Spleen (tissue), 11 donors: ENCODE measurements around the gene TRUB2. TPM values are rescaled to one million over a fixed set of nuclear protein-coding genes. Genes with fewer than 3 reads are reported as not detected.

Experiments used
- DNase-seq: peaks from one replicate; pipeline ENCODE4 v3.0.0-alpha.2; 2020
- H3K27ac ChIP-seq, 8 donors: fragments of 200-600 bp; sonication (generic) in 7 of 8; 1 replicate in 4 of 8; 2 replicates in 4 of 8; pipeline versions ENCODE4 v1.5.0 to v1.8.0; 2016 to 2021; ENCODE audit warnings: inconsistent platforms in 4 of 8, mild to moderate bottlenecking in 4 of 8, moderate library complexity in 1 of 8
- H3K27me3 ChIP-seq, 7 donors: fragments of 200-600 bp; sonication (generic) in 6 of 7; replicated peaks in 1 of 7; 1 replicate in 4 of 7; 2 replicates in 3 of 7; pipeline versions ENCODE4 v1.5.0 to v1.8.0; 2016 to 2021; ENCODE audit warnings: inconsistent platforms in 3 of 7, mild to moderate bottlenecking in 1 of 7
- H3K36me3 ChIP-seq, 6 donors: fragments of 200-600 bp; sonication (generic) in 5 of 6; 1 replicate in 4 of 6; 2 replicates in 2 of 6; pipeline versions ENCODE4 v1.5.0 to v1.8.0; 2016 to 2021; ENCODE audit warnings: inconsistent platforms in 2 of 6
- H3K4me1 ChIP-seq, 6 donors: fragments of 200-600 bp; sonication (generic) in 5 of 6; 1 replicate in 3 of 6; 2 replicates in 3 of 6; pipeline versions ENCODE4 v1.5.0 to v1.8.0; 2016 to 2021; ENCODE audit warnings: inconsistent platforms in 3 of 6
- H3K4me3 ChIP-seq, 8 donors: fragments of 200-600 bp; sonication (generic) in 7 of 8; 1 replicate in 4 of 8; 2 replicates in 4 of 8; pipeline versions ENCODE4 v1.5.0 to v1.8.0; 2016 to 2021; ENCODE audit warnings: inconsistent platforms in 4 of 8, mild to moderate bottlenecking in 4 of 8, moderate library complexity in 2 of 8
- H3K9me3 ChIP-seq, 8 donors: fragments of 200-600 bp; sonication (generic) in 7 of 8; 1 replicate in 4 of 8; 2 replicates in 4 of 8; pipeline versions ENCODE4 v1.5.0 to v1.8.0; 2016 to 2021; ENCODE audit warnings: inconsistent platforms in 4 of 8
- POLR2A ChIP-seq, 3 donors: fragments of 450-650 bp; IDR thresholded peaks; one replicate each; pipeline ENCODE4 v1.5.1; 2017; ENCODE audit warnings: antibody characterized with exemption in 3 of 3, mild to moderate bottlenecking in 1 of 3
- POLR2AphosphoS5 ChIP-seq, 3 donors: sonication (generic); formaldehyde crosslinking; IDR thresholded peaks; one replicate each; pipeline ENCODE4 v1.5.1; 2017; ENCODE audit warnings: antibody characterized with exemption in 3 of 3
- WGBS, 5 donors: extraction: QIAGEN DNeasy Blood & Tissue Kit in 3 of 5; methylation state at CpG; one replicate each; pipeline versions ENCODE4 v1.1.5 to v1.1.7; 2013 to 2018; 5-methylcytosine and 5-hydroxymethylcytosine counted together
- intact Hi-C: fragments of 100-400 bp; cut with DNase I; formaldehyde crosslinking; loops from one replicate; pipeline ENCODE4 v1.15.0; 2023; ENCODE audit warnings: low total_unique reads
- polyA plus RNA-seq, 3 donors: library from polyadenylated mRNA; stranded (reverse); fragments of 200-250 nt; gene quantifications; one replicate each; pipeline ENCODE4 v1.2.1, GENCODE V29; 2013
- total RNA-seq, 7 donors: library from RNA; depleted of rRNA in 3 of 7; stranded (reverse); fragments of >200 nt in 3 of 7; fragmentation: NEBNext Ultra II Directional in 4 of 7; extraction: Animal tissue kit (Norgen Biotek cat#: 25700) in 4 of 7; gene quantifications; one replicate each; pipeline versions ENCODE4 v1.1.0 to v1.2.1, GENCODE V29; 2016 to 2021
- TF ChIP-seq, protein P1 (sequence below), 11 experiments: fragments of 200-600 bp in 7 of 11; fragments of 450-650 bp in 4 of 11; sonication (generic) in 4 of 11; IDR thresholded peaks in 8 of 11; conservative IDR thresholded peaks in 3 of 11; 1 replicate in 7 of 11; 2 replicates in 4 of 11; pipeline versions ENCODE4 v1.4.0 to v1.8.0; 2016 to 2021; ENCODE audit warnings: antibody characterized with exemption in 11 of 11, inconsistent platforms in 4 of 11, mild to moderate bottlenecking in 1 of 11
- donor health status: healthy with polysubstance abuse.
- donor health status: DM: no; HTN: no; CAD: no; lungs with moderate emphysema.
- donor health status: DM: no; HTN: no; CAD: no.
- donor health status: Bipolar disorder and iron deficiency.
- donor health status: healthy.
- donor health status: DM: no; HTN: no; CAD: no.
- donor health status: DM: yes; HTN: yes; CAD: no.

The TRUB2 gene
- total and polyA plus RNA-seq, 10 donors: 9.0 to 19.2 (median 15.2) TPM

DNA sequence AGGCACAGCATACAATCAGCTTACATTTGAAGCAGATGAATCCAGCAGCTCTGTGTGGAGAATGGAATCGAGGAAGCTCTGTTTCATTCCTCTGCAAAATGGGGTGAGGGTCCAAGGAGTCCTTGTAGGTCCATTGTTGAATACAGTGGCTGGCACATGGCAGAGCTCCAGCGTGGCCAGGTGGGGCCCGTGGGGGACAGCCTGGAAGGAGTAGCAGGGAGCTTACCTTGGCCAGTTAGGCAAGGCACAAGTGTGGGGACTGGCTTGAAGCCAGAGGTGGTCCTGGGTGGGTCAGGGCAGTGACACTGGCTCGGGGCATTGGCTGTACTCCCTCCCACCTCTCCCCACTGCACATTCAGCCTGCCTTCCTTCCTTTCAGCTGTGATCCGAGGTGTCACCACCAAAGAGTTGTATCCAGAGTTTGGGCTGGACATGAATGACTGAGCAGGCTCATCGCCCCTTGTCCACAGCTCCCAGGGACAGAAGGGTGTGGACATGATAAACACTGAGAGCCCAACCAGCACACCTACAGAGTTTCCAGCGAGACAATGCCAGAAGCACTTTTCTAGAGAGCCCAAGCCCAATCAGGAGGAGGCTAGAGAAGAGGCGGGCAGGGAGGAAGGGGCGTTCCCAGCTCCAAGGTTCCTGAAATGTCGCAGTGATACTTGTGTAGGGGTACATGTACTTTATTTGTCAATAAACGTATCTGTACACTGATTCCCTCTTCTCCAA, 33.8 kb downstream of the TRUB2 start:
- TF ChIP-seq POLR2AphosphoS5 (IDR thresholded peaks at IDR 0.05): no peak
- TF ChIP-seq, protein P1, sequence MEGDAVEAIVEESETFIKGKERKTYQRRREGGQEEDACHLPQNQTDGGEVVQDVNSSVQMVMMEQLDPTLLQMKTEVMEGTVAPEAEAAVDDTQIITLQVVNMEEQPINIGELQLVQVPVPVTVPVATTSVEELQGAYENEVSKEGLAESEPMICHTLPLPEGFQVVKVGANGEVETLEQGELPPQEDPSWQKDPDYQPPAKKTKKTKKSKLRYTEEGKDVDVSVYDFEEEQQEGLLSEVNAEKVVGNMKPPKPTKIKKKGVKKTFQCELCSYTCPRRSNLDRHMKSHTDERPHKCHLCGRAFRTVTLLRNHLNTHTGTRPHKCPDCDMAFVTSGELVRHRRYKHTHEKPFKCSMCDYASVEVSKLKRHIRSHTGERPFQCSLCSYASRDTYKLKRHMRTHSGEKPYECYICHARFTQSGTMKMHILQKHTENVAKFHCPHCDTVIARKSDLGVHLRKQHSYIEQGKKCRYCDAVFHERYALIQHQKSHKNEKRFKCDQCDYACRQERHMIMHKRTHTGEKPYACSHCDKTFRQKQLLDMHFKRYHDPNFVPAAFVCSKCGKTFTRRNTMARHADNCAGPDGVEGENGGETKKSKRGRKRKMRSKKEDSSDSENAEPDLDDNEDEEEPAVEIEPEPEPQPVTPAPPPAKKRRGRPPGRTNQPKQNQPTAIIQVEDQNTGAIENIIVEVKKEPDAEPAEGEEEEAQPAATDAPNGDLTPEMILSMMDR (IDR thresholded peaks at IDR 0.05 in 8 of 11, conservative IDR thresholded peaks at IDR 0.05 in 3 of 11): no peak
- TF ChIP-seq POLR2A (IDR thresholded peaks at IDR 0.05): no peak
- intact Hi-C loops: no loop called here
- WGBS, 5 donors: 78 to 95% (median 83%) methylated on average over 9 to 11 of the region's 11 CpGs
- no peak for DNase-seq
- Histone ChIP-seq H3K36me3 (peaks cover 0 to 56% (median 24%) of the 10 kb centered on the region in 6 donors), H3K27me3 (no peaks in the 10 kb centered on the region), H3K4me3 (no peak overlapping the region), H3K9me3 (no peaks in the 10 kb centered on the region), H3K27ac (peak overlapping the region in 1 of 8 donors; percentile 9), H3K4me1 (peaks cover 0 to 4% (median 0%) of the 10 kb centered on the region in 6 donors)

DNA sequence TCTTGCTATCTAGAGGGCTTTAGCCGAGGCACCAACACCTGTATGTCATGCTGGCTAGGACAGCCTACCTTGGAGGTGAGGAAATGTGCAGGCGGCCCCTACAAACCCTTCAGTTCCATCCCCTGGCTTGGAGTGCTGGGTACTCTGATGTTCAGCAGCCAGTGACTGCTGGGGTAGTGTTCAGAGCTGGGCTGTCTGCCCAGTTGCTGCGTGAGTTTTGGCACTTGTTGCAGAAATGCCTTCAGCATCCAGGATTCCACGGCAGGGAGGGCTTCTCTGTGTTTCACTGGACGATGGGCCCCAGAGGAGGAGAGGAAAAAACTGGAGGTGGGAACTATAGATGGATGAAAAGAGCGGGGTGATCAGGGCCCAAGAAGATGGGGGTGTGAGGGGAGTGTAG, 35.8 kb downstream of the TRUB2 start:
- H3K9me3 ChIP-seq: no peaks in the 10 kb centered on the region
- H3K4me1 ChIP-seq: peaks cover 0 to 4% (median 0%) of the 10 kb centered on the region in 6 donors
- peaks cover 0 to 56% (median 24%) of the 10 kb centered on the region in 6 donors for H3K36me3 ChIP-seq
- WGBS, 5 donors: 84 to 93% (median 91%) methylated on average over 6 of the region's 6 CpGs
- no peak for DNase-seq
- H3K4me3 ChIP-seq: no peak overlapping the region
- no peaks in the 10 kb centered on the region for H3K27me3 ChIP-seq
- H3K27ac ChIP-seq: no peak overlapping the region
- no peak for TF ChIP-seq POLR2AphosphoS5 (IDR thresholded peaks at IDR 0.05)
- no peak for TF ChIP-seq POLR2A (IDR thresholded peaks at IDR 0.05)
- TF ChIP-seq, protein P1 (IDR thresholded peaks at IDR 0.05 in 8 of 11, conservative IDR thresholded peaks at IDR 0.05 in 3 of 11): no peak
- intact Hi-C loops: no loop called here

DNA sequence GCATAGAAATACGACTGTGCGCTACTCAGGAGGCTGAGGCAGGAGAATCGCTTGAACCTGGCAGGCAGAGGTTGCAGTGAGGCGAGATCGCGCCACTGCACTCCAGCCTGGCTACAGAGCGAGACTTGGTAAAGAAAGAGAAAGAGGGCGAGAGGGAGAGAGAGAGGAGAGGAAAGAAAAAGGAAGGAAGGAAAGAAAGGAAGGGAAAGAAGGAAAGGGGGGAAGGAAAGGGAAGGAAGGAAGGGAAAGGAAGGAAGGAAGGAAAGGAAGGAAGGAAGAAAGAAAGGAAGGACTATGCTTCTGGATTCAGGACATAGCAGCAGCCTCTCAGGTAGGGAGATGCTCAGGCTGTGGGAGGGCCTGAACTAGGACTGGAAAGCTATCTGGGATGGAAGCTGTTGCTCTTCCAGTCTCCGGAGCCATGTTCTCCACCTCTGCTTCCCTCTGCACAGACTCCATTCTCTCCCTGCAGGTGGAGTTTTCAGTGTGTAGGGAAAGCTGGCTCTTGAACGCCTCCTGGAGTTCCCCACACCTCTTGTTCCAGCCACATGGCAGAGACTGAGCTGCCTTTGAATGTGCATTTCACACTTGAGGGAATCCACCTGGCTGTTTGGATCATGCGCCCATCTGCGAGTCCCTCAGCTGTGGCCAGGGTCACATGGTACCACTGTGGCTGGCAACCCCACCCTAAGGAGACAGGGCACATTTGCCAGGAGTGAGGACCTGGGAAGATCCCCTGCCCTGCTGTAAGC, 37.0 kb downstream of the TRUB2 start:
- TF ChIP-seq POLR2AphosphoS5 (IDR thresholded peaks at IDR 0.05) (no peak), POLR2A (IDR thresholded peaks at IDR 0.05) (no peak)
- TF ChIP-seq, protein P1 (IDR thresholded peaks at IDR 0.05 in 8 of 11, conservative IDR thresholded peaks at IDR 0.05 in 3 of 11): no peak
- Histone ChIP-seq H3K4me3 (no peak overlapping the region), H3K27me3 (no peaks in the 10 kb centered on the region), H3K36me3 (peaks cover 0 to 54% (median 24%) of the 10 kb centered on the region in 6 donors), H3K9me3 (no peaks in the 10 kb centered on the region), H3K4me1 (peaks cover 0 to 6% (median 2%) of the 10 kb centered on the region in 6 donors), H3K27ac (no peak overlapping the region)
- intact Hi-C loops: no loop called here
- DNase-seq: no peak
- WGBS, 5 donors: 90 to 96% (median 93%) methylated on average over 10 to 12 of the region's 12 CpGs

DNA sequence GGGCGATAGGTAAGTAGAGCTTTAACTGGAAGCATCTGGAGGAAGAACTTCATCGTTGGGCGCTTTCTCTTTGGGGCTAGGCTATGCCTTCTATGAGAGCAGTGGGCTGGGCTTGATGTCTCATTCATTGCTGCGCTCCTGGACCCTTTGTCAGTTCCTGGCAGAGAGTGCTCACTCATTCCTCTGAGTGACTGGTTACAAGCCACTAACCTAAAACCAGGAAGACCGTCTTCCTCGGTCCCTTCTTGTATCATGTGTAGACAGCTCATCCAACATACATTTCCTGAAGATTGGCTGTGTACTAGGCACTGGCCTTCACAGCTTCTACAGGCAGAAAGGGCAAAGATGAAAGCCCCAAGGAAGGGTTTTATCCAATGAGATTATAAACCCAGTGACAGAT, 39.7 kb downstream of the TRUB2 start:
- Histone ChIP-seq H3K27me3 (no peaks in the 10 kb centered on the region), H3K4me1 (peaks cover 0 to 29% (median 7%) of the 10 kb centered on the region in 6 donors), H3K36me3 (peaks cover 0 to 27% (median 15%) of the 10 kb centered on the region in 6 donors), H3K4me3 (no peak overlapping the region), H3K9me3 (no peaks in the 10 kb centered on the region), H3K27ac (no peak overlapping the region)
- WGBS, 5 donors: 87 to 96% (median 92%) methylated on average over 6 of the region's 6 CpGs
- TF ChIP-seq, protein P1 (IDR thresholded peaks at IDR 0.05 in 8 of 11, conservative IDR thresholded peaks at IDR 0.05 in 3 of 11): no peak
- TF ChIP-seq POLR2AphosphoS5 (IDR thresholded peaks at IDR 0.05) (no peak), POLR2A (IDR thresholded peaks at IDR 0.05) (no peak)
- intact Hi-C loops: no loop called here
- DNase-seq: no peak
